KMS-11 (cell line): ENCODE measurements around the gene PRF1.

ENCODE experiments used
- H2AFZ ChIP-seq: fragments of 200-600 bp; sonication (generic); 2 replicates; pipeline ENCODE4 v1.6.1; 2016; ENCODE audit warnings: antibody characterized with exemption, mixed run types, low read depth
- H3K27ac ChIP-seq: fragments of 200-600 bp; sonication (generic); 2 replicates; pipeline ENCODE4 v1.6.1; 2016; ENCODE audit warnings: mild to moderate bottlenecking, mixed run types
- H3K27me3 ChIP-seq: fragments of 200-600 bp; sonication (generic); 2 replicates; pipeline ENCODE4 v1.6.1; 2017; ENCODE audit warnings: mild to moderate bottlenecking, low read depth, mixed run types, moderate library complexity; ENCODE audit not compliant: insufficient read depth
- H3K36me3 ChIP-seq: fragments of 200-600 bp; sonication (generic); 2 replicates; pipeline ENCODE4 v1.6.1; 2017; ENCODE audit warnings: mild to moderate bottlenecking, mixed run types; ENCODE audit not compliant: insufficient read depth
- H3K4me1 ChIP-seq: fragments of 200-600 bp; sonication (generic); 2 replicates; pipeline ENCODE4 v1.6.1; 2016; ENCODE audit warnings: mild to moderate bottlenecking, low read depth, mixed run types; ENCODE audit not compliant: poor library complexity, severe bottlenecking
- H3K4me2 ChIP-seq: fragments of 200-600 bp; sonication (generic); 2 replicates; pipeline ENCODE4 v1.7.0; 2016; ENCODE audit warnings: mild to moderate bottlenecking, mixed run types
- H3K4me3 ChIP-seq: fragments of 200-600 bp; sonication (generic); IDR thresholded peaks from 2 replicates; pipeline ENCODE4 v1.6.1; 2017; ENCODE audit warnings: low read depth, low read length, mixed read lengths; ENCODE audit not compliant: insufficient read depth
- H3K79me2 ChIP-seq: fragments of 200-600 bp; sonication (generic); 2 replicates; pipeline ENCODE4 v1.6.1; 2016; ENCODE audit warnings: low read depth, mixed run types; ENCODE audit not compliant: insufficient read depth
- H3K9ac ChIP-seq: fragments of 200-600 bp; sonication (generic); 2 replicates; pipeline ENCODE4 v1.6.1; 2016; ENCODE audit warnings: mild to moderate bottlenecking, mixed run types
- H4K20me1 ChIP-seq: fragments of 200-600 bp; sonication (generic); 2 replicates; pipeline ENCODE4 v1.6.1; 2016; ENCODE audit warnings: mild to moderate bottlenecking, mixed run types; ENCODE audit not compliant: insufficient read depth
- CTCF ChIP-seq: fragments of 200-600 bp; sonication (generic); conservative IDR thresholded peaks from 2 replicates; pipeline ENCODE4 v1.6.1; 2017; ENCODE audit warnings: low read depth, mild to moderate bottlenecking, antibody characterized with exemption, low read length, moderate library complexity, mixed read lengths

The PRF1 gene

GRCh38 chr10:70578371-70578947 lies 24.1 kb downstream of the PRF1 start:
- H3K79me2 ChIP-seq = no peaks in the 10 kb centered on the region
- H3K9ac ChIP-seq = no peak overlapping the region
- peaks cover 9% of the 10 kb centered on the region; the same call in 1 of the 2 replicates for H3K27me3 ChIP-seq
- H4K20me1 ChIP-seq = no peaks in the 10 kb centered on the region
- TF ChIP-seq CTCF = no peak
- no peak overlapping the region for H3K4me3 ChIP-seq
- peak overlapping the region; percentile 88 for H3K4me2 ChIP-seq
- H3K27ac ChIP-seq = no peak overlapping the region
- H3K36me3 ChIP-seq = no peaks in the 10 kb centered on the region
- H3K4me1 ChIP-seq = peaks cover 56% of the 10 kb centered on the region
- H2AFZ ChIP-seq = no peak overlapping the region

GRCh38 chr10:70576803-70577517 lies 25.6 kb downstream of the PRF1 start:
- Histone ChIP-seq H3K9ac (no peak overlapping the region), H3K79me2 (no peaks in the 10 kb centered on the region), H3K27ac (peak overlapping the region; percentile 27; the same call in 1 of the 2 replicates), H3K36me3 (no peaks in the 10 kb centered on the region), H2AFZ (no peak overlapping the region), H3K4me2 (peak overlapping the region; percentile 88), H3K4me1 (peaks cover 56% of the 10 kb centered on the region), H3K27me3 (peaks cover 9% of the 10 kb centered on the region; the same call in 1 of the 2 replicates), H4K20me1 (no peaks in the 10 kb centered on the region), H3K4me3 (no peak overlapping the region)
- no peak for TF ChIP-seq CTCF

- peak overlapping the region; percentile 88 for H3K4me2 ChIP-seq
- H2AFZ ChIP-seq = peak overlapping the region; percentile 3; the same call in 1 of the 2 replicates
- H3K27ac ChIP-seq = peak overlapping the region; percentile 27; the same call in 1 of the 2 replicates
- TF ChIP-seq CTCF = no peak
- H3K79me2 ChIP-seq = no peaks in the 10 kb centered on the region
- H3K27me3 ChIP-seq = peaks cover 9% of the 10 kb centered on the region; the same call in 1 of the 2 replicates
- no peaks in the 10 kb centered on the region for H3K36me3 ChIP-seq
- no peak overlapping the region for H3K9ac ChIP-seq
- no peaks in the 10 kb centered on the region for H4K20me1 ChIP-seq
- no peak overlapping the region for H3K4me3 ChIP-seq
- peaks cover 56% of the 10 kb centered on the region for H3K4me1 ChIP-seq
Measured at GRCh38 chr10:70575874-70576802, 26.4 kb downstream of the PRF1 start.

- TF ChIP-seq CTCF = no peak
- H4K20me1 ChIP-seq = no peaks in the 10 kb centered on the region
- no peaks in the 10 kb centered on the region for H3K79me2 ChIP-seq
- no peak overlapping the region for H3K9ac ChIP-seq
- peaks cover 51% of the 10 kb centered on the region for H3K4me1 ChIP-seq
- H3K27me3 ChIP-seq = peaks cover 9% of the 10 kb centered on the region; the same call in 1 of the 2 replicates
- no peak overlapping the region for H3K4me3 ChIP-seq
- H3K4me2 ChIP-seq = peak overlapping the region; percentile 88
- H2AFZ ChIP-seq = peak overlapping the region; percentile 3; the same call in 1 of the 2 replicates
- H3K36me3 ChIP-seq = no peaks in the 10 kb centered on the region
- peak overlapping the region; percentile 27; the same call in 1 of the 2 replicates for H3K27ac ChIP-seq
Measured at GRCh38 chr10:70575486-70575873, 27.1 kb downstream of the PRF1 start.
